ENCODE measurements around the gene KCNG3.

DNA sequence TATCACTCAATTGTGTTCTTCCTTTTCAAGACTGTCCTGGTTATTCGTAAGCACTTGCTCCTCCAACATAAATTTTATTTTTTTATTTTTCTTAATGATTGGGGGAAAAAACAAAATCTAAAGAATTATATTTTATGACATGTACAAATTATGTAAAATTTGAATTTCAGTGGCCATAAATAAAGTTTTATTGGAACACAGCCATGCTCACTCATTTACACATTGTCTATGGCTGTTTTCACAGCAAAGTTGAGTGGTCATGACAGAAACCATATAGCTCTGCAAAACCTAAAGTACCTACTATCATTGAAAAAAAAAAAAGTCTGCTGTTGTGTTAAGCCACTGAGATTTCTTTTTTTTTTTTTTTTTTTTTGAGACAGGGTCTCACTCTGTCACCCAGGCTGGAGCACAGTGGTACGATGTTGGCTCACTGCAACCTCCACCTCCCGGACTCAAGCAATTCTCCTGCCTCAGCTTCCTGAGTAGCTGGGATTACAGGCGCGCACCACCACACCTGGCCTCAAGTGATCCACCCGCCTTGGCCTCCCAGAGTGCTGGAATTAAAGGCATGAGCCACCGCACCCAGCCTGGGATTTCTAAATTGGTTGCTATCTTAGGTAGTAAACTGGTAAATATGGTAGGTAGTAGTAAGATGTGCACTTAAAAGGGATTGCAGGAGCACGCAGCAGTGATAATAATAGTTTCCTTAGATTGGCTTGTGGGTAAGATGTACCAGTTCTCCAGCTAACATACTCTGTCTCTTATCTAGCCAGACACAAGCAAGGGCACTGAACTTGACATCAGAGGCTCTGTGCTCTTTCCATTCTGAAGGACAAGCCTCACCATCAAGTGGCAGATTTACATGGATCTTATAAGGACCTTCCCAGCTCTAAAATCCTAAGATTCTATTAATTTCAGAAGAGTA, 44.4 kb downstream of the KCNG3 start:
- TF ChIP-seq, protein P1, sequence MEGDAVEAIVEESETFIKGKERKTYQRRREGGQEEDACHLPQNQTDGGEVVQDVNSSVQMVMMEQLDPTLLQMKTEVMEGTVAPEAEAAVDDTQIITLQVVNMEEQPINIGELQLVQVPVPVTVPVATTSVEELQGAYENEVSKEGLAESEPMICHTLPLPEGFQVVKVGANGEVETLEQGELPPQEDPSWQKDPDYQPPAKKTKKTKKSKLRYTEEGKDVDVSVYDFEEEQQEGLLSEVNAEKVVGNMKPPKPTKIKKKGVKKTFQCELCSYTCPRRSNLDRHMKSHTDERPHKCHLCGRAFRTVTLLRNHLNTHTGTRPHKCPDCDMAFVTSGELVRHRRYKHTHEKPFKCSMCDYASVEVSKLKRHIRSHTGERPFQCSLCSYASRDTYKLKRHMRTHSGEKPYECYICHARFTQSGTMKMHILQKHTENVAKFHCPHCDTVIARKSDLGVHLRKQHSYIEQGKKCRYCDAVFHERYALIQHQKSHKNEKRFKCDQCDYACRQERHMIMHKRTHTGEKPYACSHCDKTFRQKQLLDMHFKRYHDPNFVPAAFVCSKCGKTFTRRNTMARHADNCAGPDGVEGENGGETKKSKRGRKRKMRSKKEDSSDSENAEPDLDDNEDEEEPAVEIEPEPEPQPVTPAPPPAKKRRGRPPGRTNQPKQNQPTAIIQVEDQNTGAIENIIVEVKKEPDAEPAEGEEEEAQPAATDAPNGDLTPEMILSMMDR (conservative IDR thresholded peaks at IDR 0.05), result no peak
- no peak for TF ChIP-seq EZH2 (IDR thresholded peaks at IDR 0.05; ENCODE audit: low read depth)

Data from PC-9 (cell line).